K562 (cell line): ENCODE results near the gene RNF222. TPM values are rescaled to one million over a fixed set of nuclear protein-coding genes. Genes with fewer than 3 reads are reported as not detected.

Experiments used
- ATAC-seq: fragments of 200-7000 bp; cut with Tn5 transposase; 3 replicates; pipeline ENCODE4 v1.9.1; 2020; ENCODE audit warnings: moderate library complexity
- BruUV-seq: library from RNA; stranded (reverse); fragments of 400-500 nt; replicated peaks from 2 replicates; lab custom pipeline; 2021; lab: Mats Ljungman, UMichigan
- CTCF ChIA-PET: fragments of 300-600 bp; formaldehyde crosslinking; extraction: SDS; loops from one replicate; lab custom pipeline; 2021; ENCODE audit warnings: low intra/inter-chr PET ratio; lab: Yijun Ruan, JAX
- POLR2A ChIA-PET: fragments of 300-600, 350-650 bp; sonication (Branson Sonifier 250); formaldehyde crosslinking; extraction: SDS; loops from one replicate; lab custom pipeline; 2021; ENCODE audit warnings: antibody characterized with exemption, inconsistent platforms; lab: Yijun Ruan, JAX
- DNase-seq, 4 experiments: peaks; one replicate each; pipeline versions ENCODE4 v3.0.0 to v3.0.0-alpha.2; 2011 to 2018; ENCODE audit warnings: low spot score in 3 of 4, mixed read lengths in 3 of 4; ENCODE audit errors: extremely low read depth in 1 of 4
- FAIRE-seq: peaks from 2 replicates; lab custom pipeline; 2011; peaks lifted over from hg19 to GRCh38; lab: Jason Lieb, UNC
- H2AFZ ChIP-seq: 2 replicates; pipeline ENCODE4 v1.6.0; 2011; ENCODE audit warnings: low read depth, low read length, control low read depth, inconsistent platforms
- H3K27ac ChIP-seq: fragments of 200-600 bp; 3 replicates; pipeline ENCODE4 v1.8.0; 2011; ENCODE audit warnings: low read depth, mild to moderate bottlenecking, control low read depth, inconsistent platforms, low read length, moderate library complexity, mixed read lengths; ENCODE audit errors: extremely low read depth
- H3K27me3 ChIP-seq, 2 experiments: fragments of 300-600 bp in 1 of 2; 2 replicates in 1 of 2; 3 replicates in 1 of 2; pipeline versions ENCODE4 v1.6.0 to v1.8.0; 2011; ENCODE audit warnings: inconsistent platforms in 2 of 2, low read length in 2 of 2, mild to moderate bottlenecking in 1 of 2, mixed read lengths in 1 of 2, moderate library complexity in 1 of 2; ENCODE audit not compliant: control insufficient read depth in 2 of 2, insufficient read depth in 2 of 2
- H3K36me3 ChIP-seq: fragments of 300-600 bp; 3 replicates; pipeline ENCODE4 v1.8.0; 2011; ENCODE audit warnings: mild to moderate bottlenecking, low read length, inconsistent platforms; ENCODE audit not compliant: control insufficient read depth, insufficient read depth
- H3K4me1 ChIP-seq, 2 experiments: fragments of 200-600 bp in 1 of 2; replicated peaks in 1 of 2; 2 replicates in 1 of 2; 3 replicates in 1 of 2; pipeline versions ENCODE4 v1.5.1 to v1.8.0; 2011; ENCODE audit warnings: inconsistent platforms in 2 of 2, low read length in 2 of 2, mild to moderate bottlenecking in 1 of 2, mixed read lengths in 1 of 2, moderate library complexity in 1 of 2; ENCODE audit not compliant: control insufficient read depth in 2 of 2, insufficient read depth in 2 of 2
- H3K4me2 ChIP-seq: 2 replicates; pipeline ENCODE4 v1.6.1; 2011; ENCODE audit warnings: low read length, control low read depth, inconsistent platforms, mixed read lengths; ENCODE audit not compliant: insufficient read depth
- H3K4me3 ChIP-seq: fragments of 200-600 bp; sonication (generic), shearing (Covaris generic); 2 replicates; pipeline ENCODE4 v1.5.1; 2016; ENCODE audit warnings: control low read depth, inconsistent platforms
- H3K79me2 ChIP-seq: fragments of 200-600 bp; 3 replicates; pipeline ENCODE4 v1.8.0; 2011; ENCODE audit warnings: low read length, inconsistent platforms; ENCODE audit not compliant: control insufficient read depth, insufficient read depth
- H3K9ac ChIP-seq, 2 experiments: 2 replicates each; pipeline versions ENCODE4 v1.6.0 to v1.6.1; 2011; ENCODE audit warnings: low read depth in 2 of 2, low read length in 2 of 2, control low read depth in 1 of 2, inconsistent platforms in 1 of 2, mild to moderate bottlenecking in 1 of 2, mixed read lengths in 1 of 2; ENCODE audit not compliant: insufficient read depth in 1 of 2
- H3K9me1 ChIP-seq: one replicate; pipeline ENCODE4 v1.6.0; 2011; ENCODE audit warnings: inconsistent platforms, mild to moderate bottlenecking, low read length, moderate library complexity; ENCODE audit not compliant: control insufficient read depth, insufficient read depth
- H3K9me3 ChIP-seq: replicated peaks from 2 replicates; pipeline ENCODE4 v1.5.1; 2011; ENCODE audit warnings: low read depth, low read length, inconsistent platforms; ENCODE audit not compliant: control insufficient read depth, insufficient read depth
- H4K20me1 ChIP-seq: replicated peaks from 2 replicates; pipeline ENCODE4 v1.6.1; 2011; ENCODE audit warnings: low read length, inconsistent platforms, mixed read lengths; ENCODE audit not compliant: control insufficient read depth, insufficient read depth
- ARID4B ChIP-seq: sonication (generic); formaldehyde crosslinking; IDR thresholded peaks from 2 replicates; pipeline ENCODE4 v1.8.0; 2022; ENCODE audit warnings: mild to moderate bottlenecking, missing genetic modification reagents
- CREB3 ChIP-seq: fragments of 450-650 bp; conservative IDR thresholded peaks from 2 replicates; pipeline ENCODE4 v1.6.1; 2016; ENCODE audit warnings: missing genetic modification characterization, low read depth, mild to moderate bottlenecking, missing compliant biosample characterization, moderate library complexity
- E2F3 ChIP-seq: fragments of 250-450 bp; sonication (Bioruptor Pico); IDR thresholded peaks from 2 replicates; pipeline ENCODE4 v1.4.0; 2020; ENCODE audit warnings: mild to moderate bottlenecking
- HNRNPK ChIP-seq: fragments of 200-400 bp; formaldehyde crosslinking; IDR thresholded peaks from one replicate; pipeline ENCODE4 v1.6.1; 2018; ENCODE audit warnings: mild to moderate bottlenecking, low read depth, low read length; ENCODE audit not compliant: poor library complexity, severe bottlenecking
- JUNB ChIP-seq: fragments of 450-650 bp; formaldehyde crosslinking; conservative IDR thresholded peaks from 2 replicates; pipeline ENCODE4 v1.4.0; 2020; ENCODE audit warnings: mild to moderate bottlenecking
- NFE2L1 ChIP-seq: fragments of 450-650 bp; IDR thresholded peaks from 2 replicates; pipeline ENCODE4 v1.6.1; 2016; ENCODE audit warnings: missing genetic modification characterization, low read depth, mild to moderate bottlenecking, missing compliant biosample characterization, moderate library complexity, borderline replicate concordance
- SNRNP70 ChIP-seq: fragments of 200-400 bp; formaldehyde crosslinking; optimal IDR thresholded peaks from 2 replicates; pipeline ENCODE3; 2017; ENCODE audit warnings: low read depth, low read length
- STAT5B ChIP-seq: fragments of 250-450 bp; sonication (Bioruptor Pico); IDR thresholded peaks from 2 replicates; pipeline ENCODE4 v1.8.0; 2021; ENCODE audit warnings: mild to moderate bottlenecking, inconsistent platforms
- TRIM24 ChIP-seq, 2 experiments: fragments of 450-650 bp; IDR thresholded peaks; 2 replicates each; pipeline ENCODE4 v1.6.1; 2016
- ZFP91 ChIP-seq: sonication (generic); formaldehyde crosslinking; IDR thresholded peaks from 2 replicates; pipeline ENCODE4 v1.8.0; 2022; ENCODE audit warnings: mild to moderate bottlenecking, missing genetic modification reagents
- ZNF197 ChIP-seq: fragments of 200-800 bp; sonication (Bioruptor generic); IDR thresholded peaks from 2 replicates; pipeline ENCODE4 v1.6.1; 2016; ENCODE audit warnings: low read depth, missing genetic modification characterization, missing compliant biosample characterization
- ZNF354B ChIP-seq: fragments of 250-450 bp; sonication (Bioruptor Pico); IDR thresholded peaks from 2 replicates; pipeline ENCODE4 v1.4.0; 2020
- ZNF77 ChIP-seq: fragments of 250-450 bp; sonication (Bioruptor Pico); IDR thresholded peaks from 2 replicates; pipeline ENCODE4 v1.5.0; 2020
- WGBS: fragments of 100-300 bp; shearing (Covaris generic); methylation state at CpG from one replicate; pipeline ENCODE4 v1.1.6; 2016; ENCODE audit warnings: low coverage, mixed read lengths; ENCODE audit not compliant: insufficient coverage; ENCODE audit errors: missing lambda C conversion rate; 5-methylcytosine and 5-hydroxymethylcytosine counted together
- in situ Hi-C: fragments of 300-500 bp; cut with MboI; formaldehyde crosslinking; loops from 4 replicates; pipeline ENCODE4 v1.15.0; 2018; ENCODE audit warnings: inconsistent platforms, mixed read lengths
- intact Hi-C: fragments of 100-400 bp; cut with micrococcal nuclease; formaldehyde crosslinking; loops from 2 replicates; pipeline ENCODE4 v1.14.2; 2022
- polyA plus RNA-seq, 8 experiments: library from polyadenylated mRNA; depleted of rRNA in 4 of 8; stranded (reverse) in 5 of 8; unstranded in 3 of 8; fragments of >200 nt; fragmentation: Nextera tagmentation in 2 of 8; fragmentation: Illumina TruSeq in 1 of 8; extraction: Ambion mirVana in 2 of 8; extraction: Trizol in 1 of 8; gene quantifications; 2 replicates each; pipeline versions ENCODE4 v1.2.1 to v1.2.3, GENCODE V29; 2011 to 2014; ENCODE audit warnings: inconsistent platforms in 1 of 8, missing spikeins in 1 of 8
- total RNA-seq, 7 experiments: library from RNA; depleted of rRNA in 6 of 7; stranded (reverse); fragments of >200 nt in 6 of 7; fragmentation: Illumina TruSeq in 2 of 7; extraction: Trizol in 2 of 7; gene quantifications; 2 replicates each; pipeline versions ENCODE4 v1.2.1 to v1.2.3, GENCODE V29; 2011 to 2021; ENCODE audit warnings: low replicate concordance in 1 of 7

The RNF222 gene
- total and polyA plus RNA-seq, 9 of the 15 experiments (the other 6 are each of a cell fraction or from before 2014, with no cell fraction given): not detected

GRCh38 chr17:8443756-8444155 lies 46.1 kb upstream of the RNF222 start:
- Histone ChIP-seq H3K4me3 (no peak overlapping the region), H4K20me1 (no peaks in the 10 kb centered on the region), H3K27me3 (no peaks in the 10 kb centered on the region), H3K9me3 (no peaks in the 10 kb centered on the region), H2AFZ (no peak overlapping the region), H3K4me1 (no peaks in the 10 kb centered on the region; a peak in 3 of 5 replicates), H3K36me3 (peaks cover 51% of the 10 kb centered on the region), H3K79me2 (peaks cover 36% of the 10 kb centered on the region), H3K9ac (no peak overlapping the region), H3K4me2 (no peak overlapping the region), H3K27ac (no peak overlapping the region), H3K9me1 (no peaks in the 10 kb centered on the region)
- in situ Hi-C loops: no loop called here
- no peak for ATAC-seq
- intact Hi-C loops: no loop called here
- ChIA-PET CTCF (no interaction called here), POLR2A (interaction anchor here (1.3 kb wide), 1 partner anchor 18 kb away, joined by 4 read pairs; no protein-coding TSS in a partner anchor)
- FAIRE-seq: no peak
- WGBS: 83% methylated on average over 5 of the region's 7 CpGs
- BruUV-seq: no TSS peak
- no peak for DNase-seq
- TF ChIP-seq JUNB (CRISPR knock-in tag): no peak
- TF ChIP-seq TRIM24 (IDR thresholded peaks at IDR 0.05): no peak
- no peak for TF ChIP-seq ZNF197
- TF ChIP-seq ARID4B (CRISPR knock-in tag): no peak
- TF ChIP-seq NFE2L1 (tag): no peak
- no peak for TF ChIP-seq CREB3 (tag)
- TF ChIP-seq ZFP91 (CRISPR knock-in tag): no peak
- TF ChIP-seq STAT5B (CRISPR knock-in tag): no peak
- no peak for TF ChIP-seq SNRNP70
- TF ChIP-seq E2F3 (CRISPR knock-in tag): no peak
- no peak for TF ChIP-seq ZNF354B
- TF ChIP-seq HNRNPK: no peak
- no peak for TF ChIP-seq ZNF77
